DMS 273 (cell line): ENCODE measurements around the gene MBD2.
"Not testable (repeated sequence)": the region's sequence is repeated elsewhere in the genome, so short reads cannot be mapped to it uniquely, and the experiment has no call there.

ENCODE experiments used
- DNase-seq: peaks from one replicate; lab custom pipeline; 2025; ENCODE audit not compliant: unreplicated experiment; lab: John Stamatoyannopoulos, UW

MBD2 gene, protein sequence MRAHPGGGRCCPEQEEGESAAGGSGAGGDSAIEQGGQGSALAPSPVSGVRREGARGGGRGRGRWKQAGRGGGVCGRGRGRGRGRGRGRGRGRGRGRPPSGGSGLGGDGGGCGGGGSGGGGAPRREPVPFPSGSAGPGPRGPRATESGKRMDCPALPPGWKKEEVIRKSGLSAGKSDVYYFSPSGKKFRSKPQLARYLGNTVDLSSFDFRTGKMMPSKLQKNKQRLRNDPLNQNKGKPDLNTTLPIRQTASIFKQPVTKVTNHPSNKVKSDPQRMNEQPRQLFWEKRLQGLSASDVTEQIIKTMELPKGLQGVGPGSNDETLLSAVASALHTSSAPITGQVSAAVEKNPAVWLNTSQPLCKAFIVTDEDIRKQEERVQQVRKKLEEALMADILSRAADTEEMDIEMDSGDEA

DNA sequence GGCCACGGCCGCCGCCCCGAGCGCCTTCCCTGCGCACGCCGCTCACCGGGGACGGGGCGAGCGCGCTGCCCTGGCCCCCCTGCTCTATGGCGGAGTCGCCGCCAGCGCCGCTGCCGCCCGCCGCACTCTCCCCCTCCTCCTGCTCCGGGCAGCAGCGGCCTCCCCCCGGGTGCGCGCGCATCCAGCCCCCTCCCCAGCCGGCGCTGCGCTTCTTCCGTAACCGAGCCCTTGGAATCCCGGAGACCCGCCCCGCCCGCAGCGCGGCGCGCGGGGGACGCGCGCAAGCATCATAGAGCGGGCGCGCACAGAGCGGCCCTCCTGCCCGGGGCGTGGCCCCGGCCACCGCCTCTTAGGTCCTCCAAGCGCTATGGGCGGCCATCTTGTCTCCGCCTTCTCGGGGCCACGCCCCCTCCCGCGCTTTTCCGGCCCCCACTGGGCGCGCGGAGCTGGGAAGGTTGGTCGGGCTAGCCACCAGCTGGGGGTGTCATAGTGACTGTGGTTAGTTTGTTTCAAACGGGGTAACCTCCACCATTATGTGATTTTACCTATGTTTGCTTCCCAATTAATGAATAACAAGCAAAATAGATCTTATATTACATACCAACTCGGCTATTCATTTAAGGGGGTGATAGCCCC lies at the start of gene MBD2:
Gene MBD2 (minus strand): TSS at position 291 of the 636 bp plus-strand sequence. CDS start 110 bp downstream, at position 181.
- peak; percentile 99 for DNase-seq

DNA sequence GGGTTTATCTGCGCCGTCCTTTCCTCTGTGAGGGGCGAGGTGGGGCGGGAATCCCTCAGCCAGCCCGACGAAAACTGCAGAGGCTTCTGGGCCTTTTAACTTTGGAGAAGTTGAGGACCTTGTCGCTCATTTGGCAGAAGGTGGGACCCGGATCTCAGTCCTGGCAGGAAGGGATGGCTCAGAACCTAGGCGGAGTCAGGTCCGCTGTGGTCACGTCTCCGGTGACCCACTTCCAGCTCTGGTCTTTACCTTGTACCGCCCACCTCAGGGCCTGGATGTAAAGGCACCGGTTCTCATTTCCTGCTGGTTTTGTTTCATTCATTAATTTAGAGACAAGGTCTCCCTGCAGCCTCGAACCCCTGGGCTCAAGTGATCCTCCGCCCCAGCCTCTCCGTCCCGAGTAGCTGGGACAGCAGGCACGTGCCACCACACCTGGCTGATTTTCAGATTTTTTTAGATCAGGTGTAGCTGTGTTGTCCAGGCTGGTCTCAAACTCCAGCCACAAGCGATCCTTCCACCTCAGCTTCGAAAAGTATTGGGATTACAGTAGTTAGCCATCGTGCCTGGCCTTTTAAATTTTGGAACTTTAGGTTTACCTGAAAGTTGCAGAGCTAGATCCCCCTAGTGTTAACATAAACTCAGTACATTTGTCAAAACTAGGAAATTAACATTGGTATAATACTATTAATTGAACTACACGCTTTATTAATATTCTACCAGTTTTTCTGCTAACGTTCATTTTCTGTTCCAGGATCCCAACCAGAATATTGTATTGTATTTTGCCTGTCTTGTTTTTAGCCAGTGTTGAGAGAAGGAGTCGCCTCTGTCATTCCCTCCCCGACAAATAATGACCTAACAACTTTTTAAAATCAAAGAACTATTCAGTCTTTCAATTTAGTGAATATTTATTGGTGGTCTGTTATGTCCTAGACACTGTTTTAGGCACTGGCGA lies 45.7 kb upstream of the MBD2 start:
- peak; percentile 80 for DNase-seq

DNA sequence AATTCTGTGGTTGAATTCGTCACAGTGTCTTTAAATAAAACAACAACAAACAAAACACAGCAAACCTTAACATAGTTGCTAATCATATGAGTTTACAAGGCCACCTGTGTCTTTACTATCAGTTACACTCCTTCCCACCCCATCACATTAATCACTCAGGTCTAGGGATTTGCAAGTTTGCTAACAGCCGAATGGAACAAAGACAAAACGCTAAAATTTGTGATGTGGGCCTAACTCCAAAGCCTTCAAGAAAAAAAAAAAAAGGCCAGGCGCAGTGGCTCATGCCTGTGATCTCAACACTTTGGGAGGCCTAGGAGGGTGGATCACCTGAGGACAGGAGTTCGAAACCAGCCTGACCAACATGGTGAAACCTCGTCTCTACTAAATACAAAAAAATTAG lies 44.3 kb upstream of the MBD2 start:
- DNase-seq = peak; percentile 12

DNA sequence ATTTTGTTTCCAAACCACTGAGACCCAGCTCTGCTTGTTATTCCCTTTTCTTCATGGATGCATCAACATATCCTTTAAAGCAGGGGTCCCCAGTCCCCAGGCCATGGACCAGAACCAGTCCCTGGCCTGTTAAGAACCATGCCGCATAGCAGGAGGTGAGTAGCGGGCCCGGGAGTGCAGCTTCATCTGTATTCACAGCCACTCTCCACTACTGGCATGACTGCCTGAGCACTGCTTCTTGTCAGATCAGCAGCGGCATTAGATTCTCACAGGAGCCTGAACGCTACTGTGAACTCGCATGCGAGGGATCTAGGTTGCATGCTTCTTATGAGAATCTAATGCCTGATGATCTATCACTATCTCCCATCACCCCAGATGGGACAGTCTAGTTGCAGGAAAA lies 43.2 kb upstream of the MBD2 start:
- no peak for DNase-seq

DNA sequence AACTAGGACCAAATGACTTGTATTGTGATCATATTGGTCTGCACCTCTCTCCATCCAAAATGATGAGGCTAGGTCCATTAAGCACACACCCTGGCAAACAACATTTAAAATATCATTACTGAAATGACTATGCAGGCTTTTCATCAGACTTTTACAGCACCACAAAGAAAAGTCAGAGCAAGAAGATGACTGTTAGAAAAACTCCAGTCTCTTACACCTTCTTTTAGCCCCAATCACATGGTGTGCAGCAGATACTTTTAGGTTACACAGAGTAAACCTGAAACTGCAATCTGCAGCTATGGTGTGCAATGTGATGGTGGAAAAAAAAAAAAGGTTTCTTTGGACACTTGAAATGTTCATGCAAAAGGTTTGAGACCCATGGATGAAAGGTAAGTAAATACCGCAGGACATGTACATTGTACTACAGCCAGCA lies 39.5 kb upstream of the MBD2 start:
- no peak for DNase-seq

DNA sequence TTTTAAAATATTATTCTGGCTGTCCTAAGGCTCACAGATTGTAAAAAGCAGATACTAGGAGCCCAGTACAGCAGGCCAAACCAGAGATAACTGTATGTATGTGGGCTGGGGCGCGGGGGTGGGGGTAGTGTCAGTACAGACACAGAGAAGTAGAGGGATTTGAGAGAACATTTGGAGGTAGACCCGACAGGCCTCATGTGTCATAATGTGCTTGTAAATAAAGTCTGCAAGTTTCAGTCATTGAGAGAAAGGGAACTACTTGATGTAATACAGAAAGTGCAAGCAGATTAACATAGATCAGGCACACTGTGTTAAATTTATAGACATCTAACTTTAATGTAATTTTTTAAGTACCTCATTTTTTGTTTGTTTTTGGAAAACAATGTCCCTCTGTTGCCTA lies 37.4 kb upstream of the MBD2 start:
- no peak for DNase-seq

DNA sequence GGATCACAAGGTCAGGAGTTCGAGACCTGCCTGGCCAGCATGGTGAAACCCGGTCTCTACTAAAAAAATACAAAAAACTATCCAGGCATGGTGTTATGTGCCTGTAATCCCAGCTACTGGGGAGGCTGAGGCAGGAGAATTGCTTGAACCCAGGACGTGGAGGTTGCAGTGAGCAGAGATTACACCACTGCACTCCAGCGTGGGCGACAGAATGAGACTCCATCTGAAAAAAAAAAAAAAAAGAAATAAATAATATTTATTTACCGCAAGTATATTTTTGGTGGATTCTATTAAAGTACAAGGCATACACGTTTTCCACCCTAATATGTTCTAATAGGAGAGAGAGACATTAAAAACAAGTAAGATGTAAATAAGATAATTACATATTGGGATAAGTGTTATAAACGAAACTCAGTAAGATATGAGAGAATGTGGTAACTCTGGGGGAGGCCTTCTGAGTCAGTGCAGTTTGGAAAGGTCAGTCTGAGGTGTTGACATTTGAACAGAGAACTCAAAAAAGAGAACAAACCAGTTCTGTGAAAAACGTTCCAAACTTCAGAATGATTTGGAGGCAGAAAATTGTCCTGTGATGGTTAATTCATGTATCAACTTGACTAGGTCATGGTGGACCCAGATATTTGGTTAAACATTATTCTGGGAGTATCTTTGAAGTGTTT lies 36.1 kb upstream of the MBD2 start:
- no peak for DNase-seq

DNA sequence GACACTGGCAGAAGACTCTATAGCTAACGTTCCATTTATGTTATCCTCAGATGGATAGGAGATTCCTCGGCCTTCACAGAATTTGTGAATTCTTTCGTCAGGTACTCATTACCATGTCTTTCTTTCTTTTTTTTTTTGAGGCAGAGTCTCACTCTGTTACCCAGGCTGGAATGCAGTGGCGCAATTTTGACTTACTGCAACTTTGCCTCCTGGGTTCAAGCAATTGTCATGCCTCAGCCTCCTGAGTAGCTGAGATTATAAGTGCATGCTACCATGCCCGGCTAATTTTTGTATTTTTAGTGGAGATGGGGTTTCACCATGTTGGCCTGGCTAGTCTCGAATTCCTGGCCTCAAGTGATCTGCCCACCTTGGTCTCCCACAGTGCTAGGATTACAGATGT lies 33.3 kb upstream of the MBD2 start:
- DNase-seq = not testable (repeated sequence)

DNA sequence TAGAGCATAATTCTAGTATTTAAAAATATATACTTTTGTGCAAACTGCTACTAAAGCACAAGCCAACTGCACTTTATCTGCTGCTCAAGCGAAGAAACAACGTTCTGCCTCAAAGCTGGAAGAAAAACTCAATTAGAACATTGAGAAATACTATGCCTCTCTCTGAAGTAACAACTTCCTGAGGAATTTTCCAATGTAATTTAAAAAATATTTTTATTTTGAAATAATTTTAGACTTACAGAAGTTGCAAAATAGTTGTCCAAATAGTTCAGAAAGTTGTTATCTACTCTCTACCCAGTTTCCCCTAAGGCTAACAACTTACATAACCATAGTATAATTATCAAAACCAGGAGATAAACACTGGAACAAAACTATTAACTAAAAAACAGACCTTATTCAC lies 32.5 kb upstream of the MBD2 start:
- no peak for DNase-seq

DNA sequence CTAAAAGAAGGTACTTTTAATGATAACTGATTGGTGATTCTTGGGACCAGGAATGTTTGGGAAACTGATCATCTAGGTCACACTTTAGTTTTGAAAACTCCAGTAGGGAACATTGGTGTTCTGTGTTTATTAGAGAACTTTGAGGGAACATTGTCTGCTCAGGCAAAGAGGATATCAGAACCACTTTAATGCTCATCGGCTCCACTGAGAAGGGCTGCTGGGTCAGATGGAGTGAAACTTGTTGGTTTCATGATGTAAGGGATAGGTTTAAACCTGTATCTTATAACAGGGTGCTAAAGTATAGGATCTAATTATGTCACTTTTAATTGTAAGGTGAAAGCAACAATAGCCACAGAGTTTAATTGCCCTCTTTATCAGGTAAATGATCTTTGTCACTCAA lies 30.7 kb upstream of the MBD2 start:
- DNase-seq = no peak

DNA sequence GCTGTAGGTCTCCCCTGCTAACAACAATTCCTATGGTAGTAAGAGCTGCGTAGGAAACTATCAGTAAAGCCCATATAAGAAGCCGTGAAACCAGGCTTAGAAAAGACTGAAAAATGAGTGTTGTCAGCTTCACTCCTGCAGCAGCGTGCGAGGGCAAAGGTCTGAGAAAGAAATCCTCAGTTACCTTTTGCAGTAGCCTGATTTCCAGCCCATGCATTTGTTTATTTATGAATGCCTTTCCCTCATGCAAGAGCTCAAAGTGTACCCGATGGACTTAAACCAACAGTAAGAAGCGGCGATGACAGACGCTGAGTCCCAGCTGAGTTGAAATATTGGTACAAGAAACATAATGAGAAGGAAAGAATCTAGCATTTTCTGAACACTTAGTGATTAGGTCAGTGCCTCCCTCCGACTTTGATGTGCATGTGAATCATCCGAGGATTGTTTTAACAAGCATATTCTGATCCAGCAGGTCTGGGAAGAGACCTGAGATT lies 29.8 kb upstream of the MBD2 start:
- DNase-seq = no peak

DNA sequence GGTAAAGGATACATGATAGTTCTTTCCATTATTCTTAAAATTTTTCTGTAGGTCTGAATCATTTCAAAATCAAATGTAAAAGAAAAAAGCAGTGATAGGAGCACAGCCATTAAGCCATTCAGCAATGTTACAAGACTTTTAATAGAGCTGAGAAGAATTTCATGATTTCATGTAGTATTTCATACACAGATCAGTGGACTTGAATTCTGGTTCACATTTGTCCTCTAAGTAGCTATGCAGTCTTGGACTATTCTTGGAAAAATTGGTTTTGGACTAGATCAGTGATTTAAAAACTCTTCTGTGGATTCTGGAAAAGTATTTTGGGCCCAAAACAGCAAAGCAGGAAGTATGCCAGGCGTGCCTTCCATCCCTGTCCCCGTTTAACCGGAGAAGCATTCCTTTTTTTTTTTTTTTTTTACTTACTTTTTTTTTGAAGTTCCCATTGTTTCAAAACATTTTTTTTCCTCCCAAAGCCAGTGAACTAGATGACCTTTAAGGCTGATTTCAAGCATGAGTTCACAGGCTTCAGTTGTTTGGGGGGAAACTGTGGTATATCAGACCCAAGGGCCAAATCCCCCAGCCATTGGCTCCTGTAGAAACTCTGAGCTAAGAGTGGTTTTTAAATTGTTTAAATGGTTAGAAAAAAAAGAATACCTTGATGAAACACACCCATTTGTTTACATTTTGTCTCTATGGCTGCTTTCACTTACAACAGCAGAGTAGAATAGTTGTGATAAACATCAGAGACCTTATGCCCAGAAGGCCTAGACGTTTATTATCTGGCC lies 27.3 kb upstream of the MBD2 start:
- no peak for DNase-seq

DNA sequence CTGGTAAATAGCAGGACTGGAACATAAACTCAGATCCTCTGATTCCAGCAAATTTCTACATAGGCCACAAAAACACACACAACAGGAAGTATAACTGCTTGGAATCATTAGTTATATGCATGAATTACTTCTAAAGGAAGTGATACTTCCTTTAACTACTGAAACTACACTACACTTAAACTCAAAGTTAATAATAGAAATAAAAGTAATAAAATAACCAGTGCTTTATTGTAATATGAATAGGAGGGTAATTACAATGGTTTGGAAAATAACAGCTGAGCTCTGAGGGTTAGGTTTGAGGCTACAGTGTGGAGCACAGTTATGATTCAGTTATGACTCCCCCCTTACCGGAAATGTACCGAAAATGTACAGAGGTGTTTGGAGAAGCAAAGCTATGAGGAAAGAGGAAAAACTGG lies 26.4 kb upstream of the MBD2 start:
- DNase-seq = no peak

DNA sequence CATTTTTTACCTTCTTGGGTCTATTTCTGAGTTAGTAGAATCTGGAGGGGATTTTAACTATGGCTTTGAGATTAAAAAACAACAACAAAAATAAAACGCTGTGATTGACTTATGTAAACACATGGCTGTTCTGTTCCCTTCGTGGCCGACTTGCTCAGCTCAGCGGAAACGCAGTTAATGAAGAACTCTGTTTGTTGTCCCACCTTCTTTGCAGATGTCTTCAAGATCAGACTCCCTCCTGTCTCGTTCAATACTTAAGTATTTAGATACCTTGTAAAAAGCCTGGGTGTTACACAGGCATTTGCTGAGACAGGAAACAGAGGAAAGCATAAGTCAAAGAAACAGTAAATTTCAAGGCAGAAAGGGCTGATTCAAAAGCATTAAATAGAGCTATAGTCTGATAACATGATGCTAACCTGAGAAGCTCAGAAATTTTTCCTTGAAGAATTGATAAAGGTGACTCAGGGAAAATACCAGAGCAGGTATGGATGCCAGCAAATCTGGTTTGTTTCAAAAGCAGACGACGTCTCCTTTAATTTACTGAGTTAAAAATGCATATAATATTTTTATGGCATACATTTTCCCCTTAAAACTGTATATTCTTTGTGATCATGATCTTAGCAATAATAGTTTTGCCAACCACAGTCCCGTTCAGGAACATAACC lies 23.2 kb upstream of the MBD2 start:
- DNase-seq = no peak

DNA sequence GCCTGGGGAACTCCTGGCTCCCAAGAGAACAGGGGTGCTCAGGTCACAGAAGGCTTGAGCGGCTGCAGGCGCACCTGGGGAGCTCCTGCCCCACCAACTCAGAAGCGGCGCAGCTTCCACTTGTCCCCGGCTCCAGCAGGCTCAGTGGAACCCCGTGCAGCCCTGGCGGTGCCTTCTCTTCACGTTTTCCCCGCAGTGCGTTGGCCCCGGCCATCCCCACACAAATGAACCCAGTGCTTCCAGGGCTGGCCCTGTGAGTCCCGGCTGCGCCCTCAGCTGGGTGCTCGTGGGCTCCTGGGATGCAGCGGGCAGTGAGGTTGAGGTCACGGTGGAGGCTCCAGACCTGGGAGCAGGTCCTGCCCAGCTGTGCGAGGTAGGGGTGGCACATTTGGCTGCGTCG lies 17.9 kb upstream of the MBD2 start:
- no peak for DNase-seq

DNA sequence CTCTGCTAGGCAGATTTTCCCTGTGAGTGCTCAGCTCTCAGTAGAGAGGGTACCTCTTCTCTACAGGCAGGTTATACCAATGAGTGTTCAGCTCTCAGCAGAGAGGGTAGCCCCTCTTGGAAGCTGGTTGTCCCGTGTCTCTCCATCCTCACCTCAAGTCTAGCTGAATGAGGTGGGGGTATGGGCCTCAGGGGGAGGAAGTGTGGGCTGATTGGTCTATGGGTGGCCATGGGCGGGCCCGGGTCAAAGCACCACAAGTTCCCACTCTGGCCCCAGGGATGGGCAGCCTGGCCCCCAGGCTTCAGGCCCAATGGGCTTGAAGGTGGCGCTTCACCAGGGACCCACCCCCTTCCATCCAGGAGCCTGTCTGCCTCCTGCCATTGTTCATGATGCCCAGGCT lies 17.0 kb upstream of the MBD2 start:
- no peak for DNase-seq

DNA sequence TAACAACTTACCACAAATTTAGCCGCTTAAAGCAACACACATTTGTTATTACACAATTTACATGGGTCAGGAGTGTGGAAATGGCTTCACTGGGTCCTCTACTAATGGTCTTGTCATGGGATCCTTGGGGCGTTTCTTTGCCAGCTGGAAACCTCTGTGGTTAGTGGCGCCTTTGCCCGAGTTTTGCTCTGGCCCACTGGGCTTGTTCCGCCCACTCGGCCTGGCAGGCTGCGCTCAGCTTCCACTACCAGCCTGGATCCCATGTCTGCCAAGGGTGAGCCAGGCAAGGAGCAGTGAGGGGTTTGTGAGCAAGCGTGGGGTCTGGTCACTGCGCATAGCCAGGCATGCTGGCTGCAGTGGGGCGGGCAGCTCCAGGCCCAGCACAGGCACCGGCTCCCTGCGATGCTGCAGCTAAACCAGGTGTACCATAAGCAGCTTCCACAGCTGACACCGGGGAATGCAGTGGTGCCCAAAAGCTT lies 16.2 kb upstream of the MBD2 start:
- no peak for DNase-seq

DNA sequence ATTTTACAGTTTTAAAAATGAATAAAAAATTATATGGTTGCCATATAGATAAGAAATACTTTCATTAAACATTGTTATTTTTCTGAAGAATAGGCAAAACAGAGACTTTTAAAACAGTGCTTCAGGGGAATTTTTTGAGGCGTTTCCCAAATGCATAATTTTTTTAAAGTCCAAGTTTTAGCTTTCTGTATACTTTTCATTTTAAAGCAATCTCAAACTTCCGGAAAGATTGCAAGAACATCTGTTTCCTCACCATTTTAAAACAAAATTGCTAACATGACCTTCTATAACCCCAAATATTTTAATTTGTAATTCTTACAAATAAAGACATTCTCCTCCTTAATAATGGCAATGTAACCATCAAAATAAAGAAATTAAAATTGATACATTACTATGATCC lies 15.1 kb upstream of the MBD2 start:
- DNase-seq = no peak

DNA sequence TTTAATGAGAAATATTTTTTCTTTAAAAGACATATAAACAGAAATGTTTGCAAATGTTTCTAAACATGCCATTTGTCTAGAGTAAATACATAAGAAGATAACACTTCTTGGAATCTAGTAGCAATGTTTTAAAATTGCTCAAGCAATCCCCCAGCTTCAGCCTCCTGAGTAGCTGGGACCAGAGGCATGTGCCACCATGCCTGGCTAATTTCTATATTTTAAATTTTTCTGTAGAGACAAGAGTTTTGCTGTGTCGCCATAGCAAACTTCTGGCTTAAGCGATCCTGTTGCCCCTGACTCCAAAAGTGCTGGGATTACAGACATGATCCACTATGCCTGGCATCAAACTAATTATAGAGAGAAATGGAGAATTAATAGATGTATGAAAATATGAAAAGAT lies 14.6 kb upstream of the MBD2 start:
- DNase-seq = no peak
